Calu3 (cell line): ENCODE measurements around the gene TRIM8. TPM values are rescaled to one million over a fixed set of nuclear protein-coding genes. Genes with fewer than 3 reads are reported as not detected.
"Not testable (repeated sequence)": the region's sequence is repeated elsewhere in the genome, so short reads cannot be mapped to it uniquely, and the experiment has no call there.

Experiments
- BruUV-seq: library from RNA; stranded (reverse); fragments of 400-500 nt; replicated peaks from 2 replicates; lab custom pipeline; 2021; lab: Mats Ljungman, UMichigan
- CTCF ChIA-PET: fragments of 300-600 bp; sonication (Branson Sonifier 250); formaldehyde crosslinking; loops from one replicate; lab custom pipeline; 2022; ENCODE audit warnings: antibody characterized with exemption; lab: Charles Lee
- DNase-seq: peaks from one replicate; pipeline ENCODE4 v3.0.0; 2022
- H3K27ac Mint-ChIP-seq: one replicate; pipeline ENCODE4 v1.8.0; 2022; ENCODE audit warnings: mixed read lengths; ENCODE audit not compliant: unreplicated experiment
- H3K27me3 Mint-ChIP-seq: one replicate; pipeline ENCODE4 v1.8.0; 2022; ENCODE audit warnings: mixed read lengths; ENCODE audit not compliant: unreplicated experiment
- H3K36me3 Mint-ChIP-seq: one replicate; pipeline ENCODE4 v1.8.0; 2022; ENCODE audit warnings: mild to moderate bottlenecking, moderate library complexity, mixed read lengths; ENCODE audit not compliant: insufficient read depth, unreplicated experiment
- H3K4me1 Mint-ChIP-seq: one replicate; pipeline ENCODE4 v1.8.0; 2022; ENCODE audit warnings: mild to moderate bottlenecking, low read depth, mixed read lengths; ENCODE audit not compliant: unreplicated experiment
- H3K4me3 Mint-ChIP-seq: one replicate; pipeline ENCODE4 v1.8.0; 2022; ENCODE audit warnings: mild to moderate bottlenecking, low read depth, moderate library complexity, mixed read lengths; ENCODE audit not compliant: unreplicated experiment
- H3K9me3 Mint-ChIP-seq: one replicate; pipeline ENCODE4 v1.8.0; 2022; ENCODE audit warnings: low read depth, mixed read lengths; ENCODE audit not compliant: unreplicated experiment
- CTCF ChIP-seq: fragments of 200-600 bp; IDR thresholded peaks from one replicate; pipeline ENCODE4 v1.8.0; 2022; ENCODE audit warnings: antibody characterized with exemption; ENCODE audit not compliant: unreplicated experiment
- intact Hi-C: fragments of 100-400 bp; cut with micrococcal nuclease; formaldehyde crosslinking; loops from one replicate; pipeline ENCODE4 v1.10.0; 2022; ENCODE audit not compliant: unreplicated experiment
- total RNA-seq: library from RNA; stranded (reverse); gene quantifications from 2 replicates; pipeline ENCODE4 v1.2.3, GENCODE V29; 2022

TRIM8 gene
- total RNA-seq, 1 experiment from 2014 or later, result 52.1 TPM

GRCh38 chr10:102665904-102666509 is 21.7 kb downstream of the TRIM8 start:
- Mint-ChIP-seq H3K27ac (no peak overlapping the region), H3K36me3 (no peaks in the 10 kb centered on the region), H3K9me3 (no peaks in the 10 kb centered on the region), H3K27me3 (no peaks in the 10 kb centered on the region), H3K4me1 (no peaks in the 10 kb centered on the region), H3K4me3 (no peak overlapping the region)
- CTCF ChIA-PET, result no interaction called here
- no peak for DNase-seq
- TF ChIP-seq CTCF, result no peak
- no TSS peak for BruUV-seq
- intact Hi-C loops, result no loop called here

GRCh38 chr10:102667411-102667810 is 23.1 kb downstream of the TRIM8 start:
- BruUV-seq, H3K4me1 Mint-ChIP-seq, H3K9me3 Mint-ChIP-seq, DNase-seq, H3K27ac Mint-ChIP-seq, H3K4me3 Mint-ChIP-seq, H3K27me3 Mint-ChIP-seq, intact Hi-C loops, H3K36me3 Mint-ChIP-seq: not testable (repeated sequence)
- CTCF ChIA-PET, result interaction anchor here (0.7 kb wide), 1 partner anchor 165 kb away, joined by 3 read pairs; no protein-coding TSS in a partner anchor

GRCh38 chr10:102668326-102669107 is 24.2 kb downstream of the TRIM8 start:
- no peaks in the 10 kb centered on the region for H3K36me3 Mint-ChIP-seq
- intact Hi-C loops, result no loop called here
- H3K27me3 Mint-ChIP-seq, result peaks cover 4% of the 10 kb centered on the region
- DNase-seq, result no peak
- H3K4me1 Mint-ChIP-seq, result peaks cover 2% of the 10 kb centered on the region
- no peak overlapping the region for H3K27ac Mint-ChIP-seq
- TF ChIP-seq CTCF, result no peak
- CTCF ChIA-PET, result interaction anchor here (0.6 to 1.3 kb wide), 2 partner anchors 10 to 18 kb away, joined by 3 to 4 read pairs; no protein-coding TSS in a partner anchor
- no TSS peak for BruUV-seq
- H3K4me3 Mint-ChIP-seq, result no peak overlapping the region
- no peaks in the 10 kb centered on the region for H3K9me3 Mint-ChIP-seq

GRCh38 chr10:102669206-102670064 is 25.2 kb downstream of the TRIM8 start:
- H3K9me3 Mint-ChIP-seq, result no peaks in the 10 kb centered on the region
- CTCF ChIA-PET, result interaction anchor here (0.6 to 1.3 kb wide), 4 partner anchors 9 to 82 kb away, joined by 3 to 8 read pairs (median 4); no protein-coding TSS in a partner anchor

More at GRCh38 chr10:102669206-102670064, 25.2 kb downstream of the TRIM8 start:
- Mint-ChIP-seq H3K4me1 (peaks cover 10% of the 10 kb centered on the region), H3K36me3 (no peaks in the 10 kb centered on the region), H3K27ac (no peak overlapping the region), H3K4me3 (no peak overlapping the region), H3K27me3 (peaks cover 12% of the 10 kb centered on the region)
- peak; percentile 24 for DNase-seq
- peak; percentile 23 for TF ChIP-seq CTCF
- intact Hi-C loops, result no loop called here
- BruUV-seq, result no TSS peak
